Endothelial cell of umbilical vein (primary cell): Measurements from ENCODE around the gene WASL. TPM values are rescaled to one million over a fixed set of nuclear protein-coding genes. Genes with fewer than 3 reads are reported as not detected.

Source experiments
- BruUV-seq: library from RNA; stranded (reverse); fragments of 400-500 nt; replicated peaks from 2 replicates; lab custom pipeline; 2021; lab: Mats Ljungman, UMichigan
- CTCF ChIA-PET: fragments of 300-600, 350-600 bp; sonication (Branson Sonifier 250); formaldehyde crosslinking; loops from one replicate; lab custom pipeline; 2021; ENCODE audit warnings: antibody characterized with exemption, inconsistent platforms; lab: Charles Lee
- POLR2A ChIA-PET: fragments of 300-600, 350-600 bp; sonication (Branson Sonifier 250); formaldehyde crosslinking; loops from one replicate; lab custom pipeline; 2021; ENCODE audit warnings: antibody characterized with exemption, inconsistent platforms; lab: Charles Lee
- DNase-seq: peaks from one replicate; pipeline ENCODE4 v3.0.0-alpha.2; 2011; ENCODE audit warnings: low read depth, low spot score
- FAIRE-seq: peaks from 2 replicates; lab custom pipeline; 2011; peaks lifted over from hg19 to GRCh38; lab: Jason Lieb, UNC
- H2AFZ ChIP-seq: 2 replicates; pipeline ENCODE4 v1.6.0; 2012; ENCODE audit warnings: low read depth, low read length, control low read depth, inconsistent platforms
- H3K27ac ChIP-seq: 2 replicates; pipeline ENCODE4 v1.5.1; 2011; ENCODE audit warnings: low read depth, mild to moderate bottlenecking, control low read depth, low read length, moderate library complexity; ENCODE audit not compliant: insufficient read depth
- H3K27me3 ChIP-seq, 2 experiments: 2 replicates each; pipeline versions ENCODE4 v1.6.0 to v1.6.1; 2011; ENCODE audit warnings: low read length in 2 of 2, mixed read lengths in 1 of 2; ENCODE audit not compliant: control insufficient read depth in 2 of 2, insufficient read depth in 2 of 2
- H3K36me3 ChIP-seq, 2 experiments: 2 replicates in 1 of 2; 3 replicates in 1 of 2; pipeline ENCODE4 v1.5.1; 2011; ENCODE audit warnings: low read length in 2 of 2, mild to moderate bottlenecking in 1 of 2, moderate library complexity in 1 of 2; ENCODE audit not compliant: control insufficient read depth in 2 of 2, insufficient read depth in 2 of 2; ENCODE audit errors: extremely low read depth in 1 of 2
- H3K4me1 ChIP-seq: 3 replicates; pipeline ENCODE4 v1.5.1; 2011; ENCODE audit warnings: mild to moderate bottlenecking, low read length; ENCODE audit not compliant: control insufficient read depth, insufficient read depth; ENCODE audit errors: extremely low read depth
- H3K4me2 ChIP-seq: 2 replicates; pipeline ENCODE4 v1.6.1; 2011; ENCODE audit warnings: low read length, control low read depth, mixed read lengths; ENCODE audit not compliant: insufficient read depth
- H3K4me3 ChIP-seq, 3 experiments: fragments of 200-600 bp in 1 of 3; sonication (generic), shearing (Covaris generic) in 1 of 3; replicated peaks in 1 of 3; 2 replicates each; pipeline ENCODE4 v1.5.1; 2011 to 2016; ENCODE audit warnings: control low read depth in 3 of 3, low read length in 3 of 3, mild to moderate bottlenecking in 2 of 3, inconsistent platforms in 1 of 3, low read depth in 1 of 3, moderate library complexity in 1 of 3; ENCODE audit not compliant: insufficient read depth in 1 of 3
- H3K79me2 ChIP-seq: 2 replicates; pipeline ENCODE4 v1.6.0; 2012; ENCODE audit warnings: low read length, inconsistent platforms; ENCODE audit not compliant: control insufficient read depth, insufficient read depth
- H3K9ac ChIP-seq: replicated peaks from 2 replicates; pipeline ENCODE3; 2011; ENCODE audit warnings: low read length, control low read depth; ENCODE audit not compliant: insufficient read depth; ENCODE audit errors: extremely low read depth
- H3K9me1 ChIP-seq: replicated peaks from 3 replicates; pipeline ENCODE4 v1.6.0; 2011; ENCODE audit warnings: mild to moderate bottlenecking, low read length; ENCODE audit not compliant: control insufficient read depth, insufficient read depth; ENCODE audit errors: extremely low read depth
- H3K9me3 ChIP-seq: replicated peaks from 2 replicates; pipeline ENCODE4 v1.5.1; 2012; ENCODE audit warnings: low read length, inconsistent platforms; ENCODE audit not compliant: control insufficient read depth, insufficient read depth
- H4K20me1 ChIP-seq: replicated peaks from 2 replicates; pipeline ENCODE3; 2011; ENCODE audit warnings: mild to moderate bottlenecking, low read length; ENCODE audit not compliant: control insufficient read depth, insufficient read depth; ENCODE audit errors: extremely low read depth
- CTCF ChIP-seq, 2 donors: IDR thresholded peaks; 1 replicate in 1 of 2; 2 replicates in 1 of 2; pipeline ENCODE4 v1.5.1; 2011; ENCODE audit warnings: low read length in 2 of 2, mild to moderate bottlenecking in 2 of 2, moderate library complexity in 2 of 2, control low read depth in 1 of 2, inconsistent platforms in 1 of 2, low read depth in 1 of 2; ENCODE audit not compliant: insufficient read depth in 1 of 2; ENCODE audit errors: extremely low read depth in 1 of 2
- EZH2 ChIP-seq: IDR thresholded peaks from 2 replicates; pipeline ENCODE4 v1.6.1; 2012; ENCODE audit warnings: borderline replicate concordance, low read depth, mild to moderate bottlenecking, moderate library complexity, low read length, inconsistent platforms; ENCODE audit not compliant: severe bottlenecking
- FOS ChIP-seq: IDR thresholded peaks from 2 replicates; pipeline ENCODE4 v1.6.1; 2011; ENCODE audit warnings: mild to moderate bottlenecking, low read length, moderate library complexity, borderline replicate concordance; ENCODE audit not compliant: insufficient read depth
- GATA2 ChIP-seq: IDR thresholded peaks from 2 replicates; pipeline ENCODE4 v1.7.0; 2011; ENCODE audit warnings: low read depth, mild to moderate bottlenecking, moderate library complexity, mixed read lengths, low read length; ENCODE audit not compliant: insufficient read length, insufficient read depth
- JUN ChIP-seq: IDR thresholded peaks from 2 replicates; pipeline ENCODE4 v1.6.1; 2011; ENCODE audit warnings: borderline replicate concordance, low read depth; ENCODE audit not compliant: insufficient read length, insufficient read depth
- MAX ChIP-seq: IDR thresholded peaks from 2 replicates; pipeline ENCODE4 v1.6.1; 2011; ENCODE audit not compliant: insufficient read depth, insufficient read length
- MYC ChIP-seq: IDR thresholded peaks from one replicate; pipeline ENCODE4 v1.6.1; 2011; ENCODE audit warnings: mild to moderate bottlenecking, low read depth, low read length
- POLR2A ChIP-seq: IDR thresholded peaks from 2 replicates; pipeline ENCODE4 v1.6.1; 2012; ENCODE audit warnings: low read depth, mild to moderate bottlenecking, control low read depth, low read length
- POLR2AphosphoS5 ChIP-seq: IDR thresholded peaks from 2 replicates; pipeline ENCODE4 v1.6.1; 2012; ENCODE audit warnings: low read depth, mild to moderate bottlenecking, control low read depth, low read length, moderate library complexity; ENCODE audit not compliant: insufficient read depth
- dilution Hi-C: fragments of 300-500 bp; cut with MboI; formaldehyde crosslinking; loops from one replicate; pipeline ENCODE4 v1.15.0; 2019; ENCODE audit warnings: low sequenced_read_pairs; ENCODE audit not compliant: extremely low pct_ligation_motif_present
- intact Hi-C: fragments of 100-400 bp; cut with micrococcal nuclease; formaldehyde crosslinking; loops from one replicate; pipeline ENCODE4 v1.10.0; 2022
- polyA plus RNA-seq, 4 experiments: library from polyadenylated mRNA; depleted of rRNA in 3 of 4; stranded (reverse) in 3 of 4; unstranded in 1 of 4; fragments of >200 nt; gene quantifications; 2 replicates each; pipeline versions ENCODE4 v1.2.1 to v1.2.3, GENCODE V29; 2011 to 2012; ENCODE audit warnings: missing spikeins in 1 of 4
- total RNA-seq: library from RNA; stranded (reverse); gene quantifications from 2 replicates; pipeline ENCODE4 v1.2.3, GENCODE V29; 2021

Gene WASL
- total and polyA plus RNA-seq, 2 donors (not counting 3 experiments of a cell fraction or from before 2014, with no cell fraction given), result 5.2 to 24.0 TPM

GRCh38 chr7:123791001-123791400, 42.2 kb upstream of the WASL start:
- no peak overlapping the region for H2AFZ ChIP-seq
- H3K4me3 ChIP-seq, result no peak overlapping the region
- H3K4me2 ChIP-seq, result no peak overlapping the region
- no peaks in the 10 kb centered on the region for H3K27me3 ChIP-seq
- no peaks in the 10 kb centered on the region for H3K79me2 ChIP-seq
- CTCF ChIA-PET, result interaction anchor here (1.0 to 2.3 kb wide), 4 partner anchors 9 to 109 kb away, joined by 3 to 7 read pairs (median 5); no protein-coding TSS in a partner anchor
- no peak overlapping the region for H3K9ac ChIP-seq
- dilution Hi-C loops (no loop called here), intact Hi-C loops (loop anchor here (10.0 kb wide), 1 partner anchor 334 kb away; no protein-coding TSS in a partner anchor)
- no TSS peak for BruUV-seq
- no peak overlapping the region for H3K27ac ChIP-seq
- POLR2A ChIA-PET, result no interaction called here
- no peaks in the 10 kb centered on the region for H3K9me1 ChIP-seq
- H4K20me1 ChIP-seq, result no peaks in the 10 kb centered on the region
- no peak for FAIRE-seq
- DNase-seq, result no peak
- no peaks in the 10 kb centered on the region for H3K4me1 ChIP-seq
- H3K9me3 ChIP-seq, result no peaks in the 10 kb centered on the region
- TF ChIP-seq MAX (no peak), POLR2AphosphoS5 (no peak), EZH2 (no peak), MYC (no peak), POLR2A (no peak), JUN (no peak), CTCF (IDR thresholded peaks at IDR 0.05; ENCODE audit: extremely low read depth in 1 of 2, insufficient read depth in 1 of 2, low read depth in 1 of 2, low read length in 2 of 2) (no peak), FOS (no peak), GATA2 (no peak)
- no peaks in the 10 kb centered on the region for H3K36me3 ChIP-seq
